ENCODE measurements around the gene CMC4. TPM values are rescaled to one million over a fixed set of nuclear protein-coding genes. Genes with fewer than 3 reads are reported as not detected.

CMC4 gene
- total RNA-seq, 1 experiment from 2014 or later, result 15.8 TPM

GRCh38 chrX:155071694-155072280 is 851 bp upstream of the CMC4 start:
- TF ChIP-seq EZH2 (IDR thresholded peaks at IDR 0.05; ENCODE audit: low read depth) (no peak), CTCF (conservative IDR thresholded peaks at IDR 0.05) (no peak)
- ChIA-PET POLR2A (ENCODE audit: unreplicated experiment) (interaction anchor here (0.6 to 0.7 kb wide), 2 partner anchors 90 to 153 kb away, joined by 3 to 4 read pairs; no protein-coding TSS in a partner anchor), CTCF (no interaction called here)
- Histone ChIP-seq H3F3A (ENCODE audit: insufficient read depth, low read depth) (peaks cover 6% of the 10 kb centered on the region), H4K20me1 (ENCODE audit: insufficient read depth) (no peaks in the 10 kb centered on the region), H3K27ac (peak overlapping the region; percentile 59), H3K4me1 (replicated peaks; ENCODE audit: insufficient read depth) (peaks cover 29% of the 10 kb centered on the region), H3K9me3 (ENCODE audit: insufficient read depth, low read depth) (no peaks in the 10 kb centered on the region), H3K4me2 (peak overlapping the region; percentile 85), H3K9me2 (ENCODE audit: insufficient read depth) (no peaks in the 10 kb centered on the region), H3K4me3 (peak overlapping the region; percentile 83), H2AFZ (peak overlapping the region; percentile 97), H3K36me3 (ENCODE audit: low read depth) (no peaks in the 10 kb centered on the region), H3K27me3 (ENCODE audit: insufficient read depth, low read depth) (no peaks in the 10 kb centered on the region), H3K79me2 (ENCODE audit: low read depth) (peaks cover 53% of the 10 kb centered on the region)
- TSS peak; percentile 41 for BruUV-seq (replicated peaks)
- DNase-seq, result peak in 1 of 2 experiments; percentile 35
- intact Hi-C loops (cut with micrococcal nuclease; ENCODE audit: unreplicated experiment), result loop anchor here (2.0 kb wide), 1 partner anchor 45 kb away; the partner anchor contains the start of gene FUNDC2

- BruUV-seq (replicated peaks), result no TSS peak
- DNase-seq, result no peak
- peaks cover 40% of the 10 kb centered on the region for H3K4me1 ChIP-seq (replicated peaks; ENCODE audit: insufficient read depth)
These were observed 317 bp downstream of the CMC4 start for GRCh38 chrX:155070663-155070974.

GRCh38 chrX:155070038-155070437 is 898 bp downstream of the CMC4 start:
- Histone ChIP-seq H3F3A (ENCODE audit: insufficient read depth, low read depth) (peaks cover 17% of the 10 kb centered on the region), H3K9me2 (ENCODE audit: insufficient read depth) (no peaks in the 10 kb centered on the region), H3K27me3 (ENCODE audit: insufficient read depth, low read depth) (no peaks in the 10 kb centered on the region), H3K27ac (peak overlapping the region; percentile 67), H3K4me3 (peak overlapping the region; percentile 67), H4K20me1 (ENCODE audit: insufficient read depth) (no peaks in the 10 kb centered on the region), H3K4me1 (replicated peaks; ENCODE audit: insufficient read depth) (peaks cover 43% of the 10 kb centered on the region), H2AFZ (peak overlapping the region; percentile 90), H3K36me3 (ENCODE audit: low read depth) (no peaks in the 10 kb centered on the region), H3K79me2 (ENCODE audit: low read depth) (peaks cover 61% of the 10 kb centered on the region), H3K4me2 (peak overlapping the region; percentile 77), H3K9me3 (ENCODE audit: insufficient read depth, low read depth) (no peaks in the 10 kb centered on the region)
- intact Hi-C loops (cut with micrococcal nuclease; ENCODE audit: unreplicated experiment), result loop anchor here (2.0 kb wide), 1 partner anchor 43 kb away; the partner anchor contains the start of gene FUNDC2
- BruUV-seq (replicated peaks), result TSS peak; percentile 77
- ChIA-PET CTCF (no interaction called here), POLR2A (ENCODE audit: unreplicated experiment) (interaction anchor here (0.6 to 0.7 kb wide), 2 partner anchors 8 to 591 kb away, joined by 4 to 6 read pairs; no protein-coding TSS in a partner anchor)
- no peak for DNase-seq
- no peak for TF ChIP-seq EZH2 (IDR thresholded peaks at IDR 0.05; ENCODE audit: low read depth)
- no peak for TF ChIP-seq CTCF (conservative IDR thresholded peaks at IDR 0.05)

More at GRCh38 chrX:155070663-155070974, 317 bp downstream of the CMC4 start:
- Histone ChIP-seq H3K27ac (peak overlapping the region; percentile 67), H3K27me3 (ENCODE audit: insufficient read depth, low read depth) (no peaks in the 10 kb centered on the region), H3K9me2 (ENCODE audit: insufficient read depth) (no peaks in the 10 kb centered on the region), H3F3A (ENCODE audit: insufficient read depth, low read depth) (peaks cover 12% of the 10 kb centered on the region), H3K36me3 (ENCODE audit: low read depth) (no peaks in the 10 kb centered on the region), H3K9me3 (ENCODE audit: insufficient read depth, low read depth) (no peaks in the 10 kb centered on the region), H3K79me2 (ENCODE audit: low read depth) (peaks cover 61% of the 10 kb centered on the region), H3K4me2 (peak overlapping the region; percentile 77), H2AFZ (peak overlapping the region; percentile 90), H4K20me1 (ENCODE audit: insufficient read depth) (no peaks in the 10 kb centered on the region), H3K4me3 (peak overlapping the region; percentile 67)
- TF ChIP-seq EZH2 (IDR thresholded peaks at IDR 0.05; ENCODE audit: low read depth), result no peak
- TF ChIP-seq CTCF (conservative IDR thresholded peaks at IDR 0.05), result no peak
- intact Hi-C loops (cut with micrococcal nuclease; ENCODE audit: unreplicated experiment), result loop anchor here (2.0 kb wide), 1 partner anchor 44 kb away; the partner anchor contains the start of gene FUNDC2
- POLR2A ChIA-PET (ENCODE audit: unreplicated experiment), result no interaction called here
- CTCF ChIA-PET, result no interaction called here
